ENCODE measurements around the gene FAM24A.
A peak's percentile ranks its signal among the peaks of the same experiment; 100 is the strongest.
"Not testable (repeated sequence)": the region's sequence is repeated elsewhere in the genome, so short reads cannot be mapped to it uniquely, and the experiment has no call there.

FAM24A gene

GRCh38 chr10:122910310-122910709, at the start of gene FAM24A:
TSS of gene FAM24A (plus strand) at chr10:122910610. CDS start at chr10:122911635, 1,025 bp downstream.
- DNase-seq, result no peak

DNA sequence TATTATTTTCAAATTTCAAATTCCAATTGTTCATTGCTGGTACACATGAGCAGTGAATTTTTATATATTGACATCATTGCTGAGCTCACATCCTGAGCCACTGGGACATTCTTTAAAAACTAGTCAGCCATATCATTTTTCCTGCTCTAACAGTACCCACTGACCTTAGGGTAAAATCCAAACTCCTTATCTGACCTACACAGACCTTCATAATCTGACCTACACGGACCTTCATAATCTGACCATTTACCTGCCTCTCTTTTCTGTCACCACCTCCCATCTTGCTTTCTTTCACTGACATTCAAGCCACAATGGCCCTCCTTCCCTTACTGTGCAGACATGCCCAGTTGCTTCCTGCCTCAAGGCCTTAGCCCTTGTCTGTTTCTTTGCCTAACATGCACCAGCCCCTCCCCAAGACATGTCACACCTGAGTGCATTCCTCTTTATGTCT, 48.7 kb upstream of the FAM24A start:
- DNase-seq, result no peak

- no peak for DNase-seq
These were observed 46.9 kb upstream of the FAM24A start for GRCh38 chr10:122863216-122864193.

GRCh38 chr10:122864194-122864592, 46.2 kb upstream of the FAM24A start:
- DNase-seq, result no peak

DNA sequence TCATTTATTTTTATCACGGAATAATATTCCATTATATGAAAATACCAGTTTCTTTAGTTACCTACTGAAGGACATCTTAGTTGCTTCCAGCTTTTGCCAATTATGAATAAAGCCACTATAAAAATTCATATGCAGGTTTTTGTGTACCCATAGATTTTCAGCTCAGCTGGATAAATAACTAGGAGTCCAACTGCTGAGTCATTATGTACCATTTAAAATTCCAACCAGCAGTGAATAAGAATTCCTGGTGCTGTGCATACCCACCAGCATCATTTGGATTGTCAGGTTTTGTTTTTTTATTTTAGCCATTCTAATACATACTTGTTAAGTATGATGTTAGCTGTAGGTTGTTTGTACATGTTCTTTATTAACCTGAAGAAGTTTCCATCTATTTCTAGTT, 45.5 kb upstream of the FAM24A start:
- DNase-seq, result no peak

DNA sequence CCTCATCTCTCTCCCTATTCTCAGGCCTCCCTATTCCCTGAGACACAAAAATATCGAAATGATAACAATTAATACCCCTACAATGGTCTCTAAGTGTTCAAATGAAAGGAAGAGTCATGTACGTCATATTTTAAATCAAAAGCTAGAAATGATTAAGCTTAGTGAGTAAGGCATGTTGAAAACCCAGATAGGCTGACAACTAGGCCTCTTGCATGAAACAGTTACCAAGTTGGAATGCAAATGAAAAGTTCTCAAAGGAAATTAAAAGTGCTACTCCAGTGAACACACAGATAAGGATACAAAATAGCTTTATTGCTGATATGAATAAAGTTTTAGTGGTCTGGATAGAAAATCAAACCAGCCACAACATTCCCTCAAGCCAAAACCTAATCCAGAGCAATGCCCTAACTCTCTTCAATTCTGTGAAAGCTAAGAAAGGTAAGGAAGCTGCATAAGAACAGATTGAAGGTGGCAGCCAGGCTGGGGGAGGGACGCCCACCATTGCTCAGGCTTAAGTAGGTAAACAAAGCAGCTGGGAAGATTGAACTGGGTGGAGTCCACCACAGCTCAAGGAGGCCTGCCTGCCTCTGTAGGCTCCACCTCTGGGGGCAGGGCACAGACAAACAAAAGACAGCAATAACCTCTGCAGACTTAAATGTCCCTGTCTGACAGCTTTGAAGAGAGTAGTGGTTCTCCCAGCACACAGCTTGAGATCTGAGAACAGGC, 43.5 kb upstream of the FAM24A start:
- DNase-seq, result not testable (repeated sequence)

DNA sequence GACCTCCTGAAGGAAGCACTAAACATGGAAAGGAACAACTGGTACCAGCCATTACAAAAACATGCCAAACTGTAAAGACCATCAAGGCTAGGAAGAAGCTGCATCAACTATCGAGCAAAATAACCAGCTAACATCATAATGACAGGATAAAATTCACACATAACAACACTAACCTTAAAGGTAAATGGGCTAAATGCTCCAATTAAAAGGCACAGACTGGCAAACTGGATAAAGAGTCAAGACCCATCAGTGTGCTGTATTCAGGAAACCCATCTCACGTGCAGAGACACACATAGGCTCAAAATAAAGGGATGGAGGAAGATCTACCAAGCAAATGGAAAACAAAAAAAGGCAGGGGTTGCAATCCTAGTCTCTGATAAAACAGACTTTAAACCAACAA, 41.6 kb upstream of the FAM24A start:
- not testable (repeated sequence) for DNase-seq

DNA sequence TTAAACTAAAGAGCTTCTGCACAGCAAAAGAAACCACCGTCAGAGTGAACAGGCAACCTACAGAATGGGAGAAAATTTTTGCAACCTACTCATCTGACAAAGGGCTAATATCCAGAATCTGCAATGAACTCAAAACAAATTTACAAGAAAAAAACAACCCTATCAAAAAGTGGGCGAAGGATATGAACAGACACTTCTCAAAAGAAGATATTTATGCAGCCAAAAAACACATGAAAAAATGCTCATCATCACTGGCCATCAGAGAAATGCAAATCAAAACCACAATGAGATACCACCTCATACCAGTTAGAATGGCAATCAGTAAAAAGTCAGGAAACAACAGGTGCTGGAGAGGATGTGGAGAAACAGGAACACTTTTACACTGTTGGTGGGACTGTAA, 38.5 kb upstream of the FAM24A start:
- not testable (repeated sequence) for DNase-seq

DNA sequence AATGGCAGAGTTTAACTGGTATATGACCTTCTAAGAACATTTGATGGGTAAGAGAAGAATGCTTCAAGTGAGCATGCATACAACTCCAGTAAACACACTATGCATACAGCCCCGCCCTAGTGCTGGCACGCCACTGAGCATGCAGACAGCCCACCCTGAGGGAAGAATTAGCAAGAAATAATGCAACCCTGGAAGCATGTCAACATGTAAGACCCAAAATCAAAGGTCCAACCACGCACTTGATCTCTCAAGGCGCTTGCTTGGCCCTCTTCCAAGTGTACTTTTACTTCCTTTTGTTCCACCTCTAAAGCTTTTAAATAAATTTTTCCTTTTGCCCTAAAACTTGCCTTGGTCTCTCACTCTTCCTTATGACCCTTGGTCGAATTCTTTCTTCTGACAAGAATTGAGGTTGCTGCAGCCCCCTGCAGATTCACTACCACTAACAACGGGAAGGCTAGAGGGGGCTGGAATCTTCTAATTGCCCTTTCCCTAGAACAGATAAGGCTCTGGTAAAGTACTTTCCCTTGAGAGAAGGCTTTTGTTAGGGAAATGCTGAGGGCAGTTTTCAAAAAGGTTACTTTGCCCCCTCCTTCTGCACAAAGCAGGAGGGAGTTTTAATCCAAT, 34.5 kb upstream of the FAM24A start:
- no peak for DNase-seq

DNA sequence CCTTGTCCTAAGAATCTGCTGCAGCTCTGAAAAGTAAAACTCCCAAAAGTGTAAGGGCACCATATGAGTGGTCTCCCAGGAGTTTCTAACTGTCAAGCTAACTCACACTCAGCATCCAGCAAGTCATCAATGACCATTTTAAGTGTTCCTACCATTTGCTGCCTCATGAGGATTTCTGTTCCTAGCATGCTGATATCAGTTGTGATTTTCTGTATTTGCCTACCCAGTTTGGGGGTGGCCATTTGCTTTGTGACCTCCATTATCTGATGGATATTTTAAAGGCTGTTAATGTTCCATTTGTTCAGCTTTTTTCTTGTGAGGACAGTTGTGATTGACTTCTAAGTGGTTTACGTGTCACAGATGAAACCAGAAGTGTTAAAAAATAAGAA, 33.9 kb upstream of the FAM24A start:
- DNase-seq, result no peak

GRCh38 chr10:122877264-122877663, 33.1 kb upstream of the FAM24A start:
- no peak for DNase-seq

GRCh38 chr10:122878799-122879338, 31.5 kb upstream of the FAM24A start:
- DNase-seq, result no peak

DNA sequence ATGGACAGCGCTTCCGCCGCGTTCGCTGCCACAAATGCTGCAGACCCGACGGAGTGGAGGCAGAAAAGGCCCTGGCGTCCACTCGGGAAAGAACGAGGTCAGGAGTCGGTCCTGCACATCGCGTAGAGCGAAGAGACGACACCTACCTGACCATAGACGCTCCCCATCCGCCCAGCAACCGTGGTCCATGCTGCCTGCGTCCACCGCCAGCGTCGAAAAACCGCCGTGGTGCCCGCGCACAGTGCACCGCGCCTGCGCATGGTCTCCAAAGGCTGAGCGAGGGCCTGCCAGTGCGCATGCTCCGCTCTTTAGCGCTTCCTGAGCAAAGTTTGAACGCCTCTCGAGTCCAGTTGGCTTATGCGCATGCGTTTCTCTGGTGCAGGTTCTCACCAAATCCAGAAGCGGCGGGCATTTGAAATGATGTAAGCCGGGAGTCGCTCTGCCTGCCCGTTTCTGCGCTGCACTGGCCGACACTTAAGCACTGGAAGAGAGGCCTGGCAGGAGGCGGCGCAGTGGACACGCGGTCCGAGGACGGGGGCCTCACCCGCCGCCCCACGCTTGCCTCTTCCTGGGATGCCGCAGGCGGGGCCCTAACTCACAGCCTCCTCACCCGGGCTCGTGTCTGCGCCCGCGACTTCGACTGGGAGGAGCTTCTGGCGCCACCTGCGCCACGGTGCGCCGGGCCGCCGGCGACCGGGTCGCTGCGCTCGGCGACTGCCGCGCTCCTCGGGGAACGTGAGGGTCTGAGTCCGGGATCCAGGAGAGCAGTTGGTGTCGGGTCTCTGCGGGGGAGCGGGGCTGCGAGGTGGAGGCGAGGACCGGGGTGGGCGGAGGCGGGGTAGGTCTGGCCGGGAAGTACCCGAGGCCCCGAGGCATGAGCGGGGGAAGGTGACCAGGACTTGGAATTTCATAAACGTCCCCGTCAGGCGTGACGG, 30.8 kb upstream of the FAM24A start, which contains the start of gene FAM24B:
Gene FAM24B (minus strand): TSS at position 243 of the 935 bp plus-strand sequence. CDS start 29,066 bp downstream, outside the sequence.
- DNase-seq, result peak; percentile 88

DNA sequence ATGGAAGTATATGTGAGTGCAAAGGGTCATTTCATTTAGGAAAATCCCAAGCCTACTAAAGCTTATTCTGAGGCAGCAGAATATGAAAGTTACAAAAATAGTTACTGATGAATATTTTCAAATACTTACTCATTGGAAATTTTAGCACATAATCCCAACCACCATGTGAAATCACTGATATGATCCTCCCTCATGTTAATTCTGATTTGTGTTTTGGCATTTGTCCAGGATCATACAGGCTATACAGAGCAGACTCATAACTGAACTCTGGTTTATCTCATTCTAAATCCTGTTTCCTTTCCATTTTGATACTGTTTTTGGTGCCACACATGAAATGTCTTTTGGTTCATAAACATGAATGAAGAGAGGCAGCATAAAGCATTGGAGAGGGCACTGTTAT, 27.6 kb upstream of the FAM24A start:
- DNase-seq, result no peak

DNA sequence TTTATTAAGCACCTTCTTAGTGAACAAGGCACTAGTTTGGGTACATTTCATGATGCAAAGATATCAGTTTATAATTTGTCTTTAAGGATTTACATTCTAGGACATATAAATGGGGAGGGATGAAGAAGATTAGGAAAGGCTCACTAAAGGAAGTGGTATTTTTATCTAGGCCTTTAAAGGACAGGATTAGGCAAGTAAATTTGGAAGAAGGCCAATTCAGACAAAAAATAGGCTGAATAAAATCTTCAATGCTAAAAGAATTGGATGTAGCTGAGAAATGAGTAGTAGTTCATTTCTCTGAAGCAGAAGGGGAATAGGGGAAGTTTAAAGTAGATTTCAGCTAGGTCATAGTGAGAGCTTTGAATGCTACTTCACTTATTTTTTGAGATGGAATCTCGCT, 26.2 kb upstream of the FAM24A start:
- DNase-seq, result no peak

- no peak for DNase-seq
These were observed 16.0 kb upstream of the FAM24A start for GRCh38 chr10:122894261-122894944.

- DNase-seq, result not testable (repeated sequence)
These were observed 6.5 kb upstream of the FAM24A start for GRCh38 chr10:122903861-122904260.

DNA sequence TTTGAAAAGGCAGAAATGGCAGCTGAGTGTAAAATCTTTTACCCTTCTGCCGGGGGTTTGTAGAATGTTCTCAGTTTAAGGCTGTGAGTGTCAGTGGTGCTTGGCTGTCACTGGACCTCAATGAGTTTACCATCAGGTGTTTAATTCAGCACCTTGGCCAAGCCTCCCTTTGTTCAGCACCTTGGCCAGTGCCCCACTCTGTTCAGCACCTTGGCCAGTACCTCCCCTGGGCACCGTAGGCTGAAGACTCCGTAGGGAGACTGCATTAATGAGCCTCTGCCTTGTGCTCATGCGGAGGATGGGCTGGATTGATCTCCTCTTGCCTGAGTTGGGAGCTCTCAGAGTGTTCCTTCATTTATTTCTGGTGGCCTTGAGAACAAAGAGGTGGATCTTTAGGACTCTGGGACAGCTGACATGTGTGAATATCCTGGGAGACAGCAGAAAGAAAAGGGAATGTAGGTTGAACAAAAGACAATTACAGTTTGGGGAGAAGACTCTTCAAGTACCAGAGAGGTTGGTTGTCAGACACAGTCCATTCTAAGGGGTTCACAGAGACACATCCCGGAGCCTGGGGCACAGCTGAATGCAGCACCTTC, 1.6 kb downstream of the FAM24A start:
- no peak for DNase-seq

GRCh38 chr10:122915700-122916099, 5.3 kb downstream of the FAM24A start:
- no peak for DNase-seq

DNA sequence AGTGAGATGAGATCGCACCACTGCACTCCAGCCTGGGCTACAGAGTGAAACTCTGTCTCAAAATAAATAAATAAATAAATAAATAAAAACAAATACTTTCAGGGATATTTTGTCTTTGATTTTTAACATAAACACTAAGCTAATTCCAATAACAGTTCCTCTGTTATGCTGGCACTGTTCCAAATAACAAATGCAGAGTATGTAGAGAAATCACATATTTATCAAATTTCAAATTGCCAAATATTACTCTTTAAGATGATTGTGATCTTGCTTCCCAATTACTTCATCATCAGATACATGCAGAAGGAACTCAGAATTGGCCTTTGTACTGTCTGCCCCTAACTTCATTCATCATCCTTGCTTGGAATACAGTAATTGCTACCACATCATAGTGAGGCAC, 19.7 kb downstream of the FAM24A start:
- no peak for DNase-seq

Data from NCI-H2171 (cell line).